Activated CD8-positive, alpha-beta memory T cell treated with anti-CD3 and anti-CD28 coated beads, Interleukin-2, amount 50 U/mL, for 48 hours (primary cell): Measurements from ENCODE around the gene DMXL1.
"Not testable (repeated sequence)": the region's sequence is repeated elsewhere in the genome, so short reads cannot be mapped to it uniquely, and the experiment has no call there.

Experiments
- DNase-seq: peaks from one replicate; pipeline ENCODE4 v3.0.0-alpha.2; 2020

DMXL1 gene

GRCh38 chr5:119212026-119212425, 141.1 kb downstream of the DMXL1 start:
- no peak for DNase-seq

- no peak for DNase-seq
These were observed 141.8 kb downstream of the DMXL1 start for GRCh38 chr5:119212676-119213075.

DNA sequence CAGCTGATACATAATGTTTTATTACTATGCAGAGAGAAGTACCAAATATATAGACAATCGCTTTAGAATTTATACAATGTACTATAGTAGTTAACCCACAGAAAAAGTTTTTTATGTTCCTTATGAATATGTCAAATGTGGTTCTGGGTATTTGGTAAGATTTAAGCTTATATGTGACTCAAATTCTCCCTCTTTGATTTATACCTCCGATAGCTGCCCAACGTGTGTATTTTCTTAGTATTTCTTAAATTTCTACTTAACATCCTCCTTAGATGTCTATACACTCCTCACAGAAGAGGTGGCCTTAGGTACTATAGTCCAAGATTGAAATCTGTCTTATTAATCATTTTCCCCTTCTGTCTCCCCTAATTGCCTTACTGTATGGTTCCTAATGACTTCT, 146.3 kb downstream of the DMXL1 start:
- no peak for DNase-seq

- DNase-seq: no peak
These were observed 148.2 kb downstream of the DMXL1 start for GRCh38 chr5:119218830-119219782.

DNA sequence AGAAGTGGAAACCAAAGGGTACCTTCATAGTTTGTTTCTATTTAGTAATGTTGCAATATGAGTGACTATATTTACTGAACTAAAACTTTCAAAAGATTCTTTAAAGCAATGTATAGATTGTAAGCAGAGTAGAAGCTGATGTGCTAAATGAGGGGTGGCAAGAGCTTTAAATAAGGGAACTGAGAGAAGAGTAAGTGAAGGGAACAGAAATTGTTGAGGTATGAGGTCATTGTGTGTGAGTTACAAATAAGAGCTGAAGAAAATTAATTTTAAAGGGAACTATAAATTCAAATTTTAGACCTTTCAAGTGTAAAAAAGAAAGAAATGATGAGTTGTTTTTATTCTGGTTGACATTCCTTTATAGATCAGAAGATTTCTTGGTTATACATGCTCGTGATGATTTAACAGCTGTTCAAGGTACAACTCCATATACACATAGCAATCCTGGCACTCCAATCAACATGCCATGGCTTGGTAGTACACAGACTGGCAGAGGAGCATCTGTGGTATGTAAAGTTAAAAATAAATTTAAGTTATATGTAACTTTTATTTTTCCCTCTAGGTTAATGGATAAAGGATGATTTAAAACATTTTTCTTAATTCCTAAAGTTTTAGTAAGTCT, 149.8 kb downstream of the DMXL1 start:
- DNase-seq: no peak

- no peak for DNase-seq
These were observed 150.4 kb downstream of the DMXL1 start for GRCh38 chr5:119221330-119221729.

GRCh38 chr5:119229950-119230349, 159.1 kb downstream of the DMXL1 start:
- DNase-seq: no peak

DNA sequence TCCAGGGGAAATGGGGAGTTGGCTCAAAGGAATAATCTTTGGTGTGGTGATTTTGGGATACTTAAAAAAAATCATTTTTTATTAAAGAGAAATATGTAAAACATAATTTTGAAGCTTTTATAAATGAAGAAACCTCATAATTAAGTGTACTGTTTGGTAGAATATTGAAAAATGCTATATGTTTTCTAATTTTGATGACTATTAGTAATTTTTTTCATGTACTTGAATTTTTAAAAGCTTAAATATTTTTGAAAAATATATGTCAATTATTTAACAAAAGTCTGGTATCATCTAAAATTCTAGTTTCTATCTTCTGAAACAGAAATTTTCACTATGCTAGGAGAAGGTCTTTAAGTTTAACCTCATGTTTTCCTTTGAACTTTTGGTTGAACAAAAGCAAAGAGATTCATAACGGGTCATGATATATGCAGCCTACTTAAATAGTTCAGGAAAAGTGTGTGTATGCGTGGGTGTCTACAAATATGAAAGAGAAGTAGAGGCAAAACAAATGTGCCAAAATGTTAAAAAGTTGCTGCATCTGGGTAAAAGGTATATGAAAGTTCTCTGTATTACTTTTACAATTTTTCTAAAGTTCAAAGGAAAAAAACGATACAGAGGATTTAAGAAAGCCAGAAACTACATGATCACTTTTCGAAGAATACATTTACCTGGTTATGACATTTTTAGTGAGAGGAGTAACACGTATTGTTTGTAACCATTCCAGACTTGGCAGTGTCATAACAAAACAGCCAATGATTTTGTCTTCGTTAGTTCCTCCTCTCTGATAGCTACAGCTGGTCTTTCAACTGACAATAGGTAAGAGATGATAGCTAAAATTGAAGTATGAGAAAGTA, 167.6 kb downstream of the DMXL1 start:
- DNase-seq: no peak

DNA sequence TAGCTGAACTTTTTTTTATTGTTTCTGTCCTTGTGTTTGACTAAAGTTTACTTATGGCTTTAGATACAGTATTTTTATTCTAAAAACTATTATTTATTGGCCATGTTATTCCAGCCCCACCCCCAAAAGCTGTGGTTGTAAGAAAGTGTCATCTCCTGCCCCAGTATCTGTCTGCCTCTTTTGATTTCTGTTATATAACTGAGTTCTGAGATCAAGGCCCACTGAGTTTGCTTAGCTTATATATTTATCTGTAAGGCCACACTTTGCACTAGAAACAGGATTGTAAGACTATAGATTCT, 168.2 kb downstream of the DMXL1 start:
- DNase-seq: no peak

DNA sequence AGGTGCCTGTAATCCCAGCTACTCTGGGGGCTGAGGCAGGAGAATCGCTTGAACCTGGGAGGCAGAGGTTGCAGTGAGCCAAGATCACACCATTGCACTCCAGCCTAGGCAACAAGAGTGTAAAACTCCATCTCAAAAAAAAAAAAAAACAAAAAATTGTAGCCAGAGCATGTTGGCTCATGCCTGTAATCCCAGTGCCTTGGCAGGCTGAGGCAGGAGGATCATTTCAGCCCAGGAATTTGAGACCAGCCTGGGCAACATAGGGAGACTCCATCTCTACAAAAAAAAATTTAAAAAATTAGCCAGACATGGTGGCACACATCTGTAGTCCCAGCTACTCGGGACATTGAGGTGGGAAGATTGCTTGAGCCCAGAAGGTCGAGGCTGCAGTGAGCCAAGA, 168.9 kb downstream of the DMXL1 start:
- DNase-seq: not testable (repeated sequence)

DNA sequence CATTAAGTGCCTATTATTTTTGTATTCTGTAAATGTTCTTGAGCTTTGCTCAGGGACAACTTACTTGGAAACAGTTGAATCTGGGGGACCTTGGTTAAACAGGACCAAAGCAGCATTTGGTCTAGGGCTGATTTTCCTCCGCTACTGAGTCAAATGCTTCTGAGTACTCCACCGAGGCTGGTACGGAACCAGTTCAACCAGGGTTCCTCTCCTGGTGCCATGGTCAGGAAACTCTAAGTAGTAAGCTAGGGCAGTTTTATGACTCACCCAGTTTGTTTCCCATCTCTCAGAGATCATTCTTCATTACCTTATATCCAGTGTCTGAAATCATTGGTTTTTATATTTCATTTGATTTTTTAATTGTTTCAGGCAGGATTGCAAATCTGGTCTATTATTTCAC, 173.0 kb downstream of the DMXL1 start:
- no peak for DNase-seq

DNA sequence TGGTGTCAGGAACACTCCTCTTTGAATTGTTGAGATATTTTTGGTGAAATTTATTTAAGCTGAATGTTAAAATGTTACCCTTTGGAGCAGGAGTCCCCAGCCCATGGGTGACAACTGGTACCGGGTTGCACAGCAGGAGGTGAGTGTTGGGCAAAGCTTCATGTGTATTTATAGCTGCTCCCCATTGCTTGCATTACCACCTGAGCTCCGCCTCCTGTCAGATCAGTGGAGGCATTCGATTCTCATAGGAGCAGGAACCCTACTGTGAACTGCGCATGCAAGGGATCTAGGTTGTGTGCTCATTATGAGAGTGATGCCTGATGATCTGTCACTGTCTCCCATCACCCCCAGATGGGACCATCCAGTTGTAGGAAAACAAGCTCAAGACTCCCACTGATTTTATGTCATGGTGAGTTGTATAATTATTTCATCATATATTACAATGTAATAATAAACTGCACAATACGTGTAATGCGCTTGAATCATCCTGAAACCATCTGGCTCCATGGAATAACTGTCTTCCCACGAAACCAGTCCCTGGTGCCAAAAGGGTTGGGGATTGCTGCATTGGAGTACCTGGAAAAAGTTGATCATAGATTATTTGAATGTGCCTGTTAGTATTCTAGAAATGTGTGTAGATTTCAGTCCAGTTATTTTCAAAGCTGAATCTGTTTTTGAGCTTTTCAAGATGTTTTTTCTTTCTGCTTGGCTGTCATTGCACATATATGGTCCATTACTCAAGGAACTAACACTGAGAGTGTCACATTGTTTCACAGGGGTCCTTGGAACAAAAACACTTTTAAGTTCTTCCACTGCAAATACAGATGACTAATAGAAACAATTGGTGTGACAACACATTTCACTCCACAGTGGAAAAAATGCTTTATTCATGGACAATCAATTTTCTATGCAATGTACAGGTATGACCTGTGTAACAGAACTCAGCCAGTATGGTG, 180.3 kb downstream of the DMXL1 start:
- no peak for DNase-seq

- DNase-seq: no peak
These were observed 184.9 kb downstream of the DMXL1 start for GRCh38 chr5:119255571-119256356.

- DNase-seq: no peak
These were observed 186.7 kb downstream of the DMXL1 start for GRCh38 chr5:119257613-119258012.

GRCh38 chr5:119263639-119264038, 192.8 kb downstream of the DMXL1 start:
- DNase-seq: no peak

- no peak for DNase-seq
These were observed 193.3 kb downstream of the DMXL1 start for GRCh38 chr5:119264186-119264585.

DNA sequence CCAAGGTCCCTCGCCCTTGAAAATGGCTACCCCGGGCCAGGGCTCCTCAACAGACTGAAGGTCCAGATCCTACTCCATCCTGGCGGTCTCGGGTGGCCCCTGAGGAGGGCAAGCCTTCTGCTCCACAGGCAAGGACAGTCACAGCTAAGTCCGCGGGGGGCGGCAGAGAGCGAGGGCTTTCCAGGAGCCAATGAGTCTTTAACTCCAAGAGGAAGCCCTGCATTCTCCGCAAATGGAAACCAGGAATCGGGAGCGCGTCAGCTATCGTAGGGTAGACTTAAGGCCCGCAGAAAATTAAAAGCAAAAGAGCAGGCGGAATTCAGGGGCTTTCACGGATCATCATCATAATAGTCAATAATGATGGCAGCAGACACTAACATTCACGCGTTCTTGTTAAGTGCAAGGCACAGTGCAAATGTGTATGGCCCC, 197.1 kb downstream of the DMXL1 start:
- peak; percentile 82 for DNase-seq

DNA sequence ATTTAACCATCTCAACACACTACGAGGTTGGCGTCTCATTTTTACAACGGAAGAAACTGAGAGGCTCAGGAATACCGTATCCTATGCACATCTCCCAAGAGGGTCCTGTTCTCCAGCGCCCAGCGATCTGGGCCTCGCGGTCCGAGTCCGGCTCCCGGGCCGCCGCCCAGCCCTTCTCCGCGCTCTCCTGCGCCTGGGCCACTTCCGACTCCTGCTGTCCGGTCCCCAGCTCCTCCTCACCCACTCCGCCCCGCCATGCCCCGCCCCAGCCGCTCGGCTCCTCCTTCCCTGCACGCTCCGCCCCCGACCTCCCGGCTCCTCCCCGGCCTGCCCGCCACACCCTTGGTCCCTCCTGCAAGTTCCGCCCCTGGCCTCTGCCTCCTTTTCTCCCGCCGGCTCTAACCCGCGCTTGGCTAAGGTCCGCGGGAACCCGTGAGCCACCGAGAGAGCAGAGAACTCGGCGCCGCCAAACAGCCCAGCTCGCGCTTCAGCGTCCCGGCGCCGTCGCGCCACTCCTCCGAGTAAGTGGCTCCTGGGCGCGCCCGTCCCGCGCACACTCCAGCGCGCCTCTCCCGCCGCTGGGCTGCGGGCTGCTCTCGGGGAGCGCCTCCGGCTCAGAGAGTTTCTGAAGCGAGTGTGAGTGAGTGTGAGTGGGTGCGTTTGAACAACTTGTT, 197.6 kb downstream of the DMXL1 start:
- DNase-seq: peak; percentile 99

- peak; percentile 72 for DNase-seq
These were observed 198.4 kb downstream of the DMXL1 start for GRCh38 chr5:119269061-119269944.

DNA sequence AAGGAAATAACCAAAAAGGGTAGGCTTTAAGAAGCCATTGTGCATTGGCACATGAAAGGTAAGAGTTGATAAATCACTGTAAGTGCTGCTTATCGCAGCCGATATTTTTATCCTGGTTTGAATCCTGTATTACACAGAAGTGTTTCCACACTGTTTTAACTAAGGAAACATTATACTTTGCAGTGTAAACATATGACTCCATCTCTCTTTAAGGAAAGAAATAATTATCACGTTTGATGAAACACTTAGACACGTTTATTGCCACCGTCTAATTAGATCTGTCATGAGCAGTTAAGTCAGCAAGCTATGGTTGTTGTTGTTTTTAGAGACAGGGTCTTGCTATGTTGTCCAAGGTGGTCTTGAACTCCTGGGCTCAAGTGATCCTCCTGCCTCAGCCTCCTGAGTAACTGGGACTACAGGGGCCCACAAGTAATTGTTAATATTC, 199.3 kb downstream of the DMXL1 start:
- no peak for DNase-seq
